Vagina (tissue), 2 donors: Measurements from ENCODE around the gene TSPAN12.

ENCODE experiments used
- POLR2A ChIP-seq, 2 donors: fragments of 450-650 bp; IDR thresholded peaks; one replicate each; pipeline ENCODE4 v1.6.1; 2017; ENCODE audit warnings: antibody characterized with exemption in 2 of 2, mild to moderate bottlenecking in 2 of 2, moderate library complexity in 2 of 2
- TF ChIP-seq, protein P1 (sequence below), 3 experiments: fragments of 450-650 bp in 2 of 3; fragments of 200-600 bp in 1 of 3; sonication (generic) in 1 of 3; IDR thresholded peaks; one replicate each; pipeline ENCODE4 v1.5.1; 2017 to 2019; ENCODE audit warnings: antibody characterized with exemption in 3 of 3, mild to moderate bottlenecking in 2 of 3, moderate library complexity in 2 of 3

DNA sequence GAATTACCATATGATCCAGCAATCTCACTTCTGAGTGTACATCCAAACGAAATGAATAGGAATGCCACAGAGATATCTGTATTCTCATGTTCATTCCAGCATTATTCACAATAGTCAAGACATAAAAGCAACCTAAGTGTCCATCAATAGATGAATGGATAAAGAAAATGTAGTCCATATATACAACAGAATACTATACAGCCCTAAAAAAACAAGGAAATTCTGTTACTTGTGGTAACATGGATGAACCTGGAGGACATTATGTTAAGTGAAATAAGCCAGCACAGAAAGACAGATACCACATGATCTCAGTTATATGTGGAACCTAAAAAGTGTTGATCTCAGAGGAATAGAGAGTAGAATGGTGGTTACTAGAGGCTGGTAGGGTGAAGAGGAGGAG is 26.7 kb downstream of the TSPAN12 start:
- TF ChIP-seq, protein P1, sequence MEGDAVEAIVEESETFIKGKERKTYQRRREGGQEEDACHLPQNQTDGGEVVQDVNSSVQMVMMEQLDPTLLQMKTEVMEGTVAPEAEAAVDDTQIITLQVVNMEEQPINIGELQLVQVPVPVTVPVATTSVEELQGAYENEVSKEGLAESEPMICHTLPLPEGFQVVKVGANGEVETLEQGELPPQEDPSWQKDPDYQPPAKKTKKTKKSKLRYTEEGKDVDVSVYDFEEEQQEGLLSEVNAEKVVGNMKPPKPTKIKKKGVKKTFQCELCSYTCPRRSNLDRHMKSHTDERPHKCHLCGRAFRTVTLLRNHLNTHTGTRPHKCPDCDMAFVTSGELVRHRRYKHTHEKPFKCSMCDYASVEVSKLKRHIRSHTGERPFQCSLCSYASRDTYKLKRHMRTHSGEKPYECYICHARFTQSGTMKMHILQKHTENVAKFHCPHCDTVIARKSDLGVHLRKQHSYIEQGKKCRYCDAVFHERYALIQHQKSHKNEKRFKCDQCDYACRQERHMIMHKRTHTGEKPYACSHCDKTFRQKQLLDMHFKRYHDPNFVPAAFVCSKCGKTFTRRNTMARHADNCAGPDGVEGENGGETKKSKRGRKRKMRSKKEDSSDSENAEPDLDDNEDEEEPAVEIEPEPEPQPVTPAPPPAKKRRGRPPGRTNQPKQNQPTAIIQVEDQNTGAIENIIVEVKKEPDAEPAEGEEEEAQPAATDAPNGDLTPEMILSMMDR (IDR thresholded peaks at IDR 0.05): no peak
- TF ChIP-seq POLR2A (IDR thresholded peaks at IDR 0.05): no peak
